GM12865 (cell line): ENCODE results near the gene BIN1.

Source experiments
- DNase-seq: peaks from one replicate; pipeline ENCODE4 v3.0.0; 2010; ENCODE audit warnings: low read depth
- H3K4me3 ChIP-seq: 2 replicates; pipeline ENCODE4 v1.5.1; 2011; ENCODE audit warnings: mild to moderate bottlenecking, low read depth, low read length, control low read depth
- CTCF ChIP-seq: IDR thresholded peaks from 2 replicates; pipeline ENCODE4 v1.5.1; 2011; ENCODE audit warnings: low read length, control low read depth, low read depth, inconsistent platforms; ENCODE audit not compliant: insufficient read depth; ENCODE audit errors: missing control alignments

Gene BIN1

GRCh38 chr2:127020536-127020935, 86.4 kb downstream of the BIN1 start:
- no peak for DNase-seq
- TF ChIP-seq CTCF = no peak

GRCh38 chr2:127017548-127017947, 89.4 kb downstream of the BIN1 start:
- H3K4me3 ChIP-seq = no peak overlapping the region
- TF ChIP-seq CTCF = no peak
- DNase-seq = no peak

More at GRCh38 chr2:127020536-127020935, 86.4 kb downstream of the BIN1 start:
- no peak overlapping the region for H3K4me3 ChIP-seq

- H3K4me3 ChIP-seq = no peak overlapping the region
- TF ChIP-seq CTCF = no peak
- DNase-seq = no peak
These were observed 90.6 kb downstream of the BIN1 start for GRCh38 chr2:127016329-127016728.

DNA sequence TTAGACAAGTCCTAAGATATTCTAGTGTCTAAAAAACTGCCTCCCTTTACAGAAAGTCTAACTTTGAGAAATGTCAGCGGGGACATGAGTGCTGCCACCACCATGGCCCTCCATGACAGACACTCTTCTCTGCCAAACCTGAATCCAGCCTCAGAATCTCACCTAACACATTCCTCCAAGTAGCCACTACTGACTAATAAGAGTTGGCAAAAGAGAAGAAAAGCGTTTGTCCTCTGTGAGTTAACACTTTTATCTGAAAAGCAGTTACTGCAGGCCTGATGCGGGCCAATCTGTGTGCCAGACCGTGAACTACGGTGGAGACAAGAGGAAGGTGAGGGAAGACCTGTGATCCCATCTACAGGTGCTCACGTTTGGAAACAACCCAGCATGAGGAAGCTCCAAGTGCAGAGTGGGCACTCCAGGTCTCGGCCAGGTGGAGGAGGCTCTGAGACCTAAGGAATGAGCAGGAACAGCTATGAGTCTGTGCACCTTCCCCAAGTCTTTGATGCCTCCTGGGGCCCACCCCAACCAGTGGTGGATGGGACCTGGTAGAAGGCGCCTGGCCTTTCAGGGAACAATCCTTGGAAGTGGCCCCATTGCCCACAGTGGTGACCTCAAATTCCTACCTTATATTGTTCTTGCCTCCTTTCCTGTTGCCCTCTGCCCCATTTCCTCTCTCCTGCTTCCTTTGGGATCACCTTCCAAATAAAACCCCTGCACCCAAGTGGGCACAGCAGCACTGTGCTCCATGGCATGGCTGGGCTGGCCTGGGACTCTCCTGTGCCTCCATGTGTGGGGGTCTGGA, 91.6 kb downstream of the BIN1 start:
- DNase-seq = no peak
- H3K4me3 ChIP-seq = no peak overlapping the region
- no peak for TF ChIP-seq CTCF

- no peak for DNase-seq
- no peak for TF ChIP-seq CTCF
- no peak overlapping the region for H3K4me3 ChIP-seq
These were observed 92.3 kb downstream of the BIN1 start for GRCh38 chr2:127014630-127015029.

DNA sequence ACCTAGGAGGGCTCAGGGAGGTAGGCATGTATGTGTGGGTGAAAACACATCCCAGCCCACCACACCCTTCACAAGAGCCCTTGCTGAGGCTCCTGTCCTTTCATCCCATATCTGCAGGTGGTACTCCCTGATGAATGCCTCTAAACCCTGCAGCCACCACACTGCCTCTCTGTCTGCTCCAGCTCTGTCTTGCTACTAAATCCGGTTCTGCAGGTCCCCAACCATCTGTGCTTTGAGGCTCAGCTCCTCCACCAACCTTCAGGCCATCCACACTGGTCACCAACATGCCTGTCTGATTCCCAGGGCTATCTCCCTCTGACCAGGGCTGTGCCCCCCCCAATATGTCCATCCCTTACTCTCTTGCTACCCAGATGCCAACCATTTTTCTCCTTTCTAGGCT, 92.7 kb downstream of the BIN1 start:
- no peak for TF ChIP-seq CTCF
- H3K4me3 ChIP-seq = no peak overlapping the region
- DNase-seq = no peak

DNA sequence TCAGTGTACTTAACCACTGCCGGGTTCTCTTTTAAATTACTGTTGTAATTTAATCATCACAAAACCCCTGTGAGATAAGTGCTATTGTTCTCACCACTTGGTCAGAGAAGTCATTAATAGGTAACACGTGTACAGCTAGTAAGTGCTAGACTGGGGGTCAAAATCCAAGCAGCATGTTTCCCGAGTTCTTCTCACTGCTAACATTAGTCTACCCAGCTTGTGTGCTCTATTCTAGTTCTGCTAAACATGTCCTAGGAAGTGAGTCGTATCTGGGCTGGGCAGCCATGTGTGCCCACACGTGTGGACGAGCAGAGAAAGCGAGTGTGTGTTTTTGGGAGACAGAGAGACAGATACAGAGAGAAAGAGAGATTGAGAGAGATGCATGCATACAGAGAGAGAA, 94.1 kb downstream of the BIN1 start:
- TF ChIP-seq CTCF = no peak
- no peak for DNase-seq
- no peak overlapping the region for H3K4me3 ChIP-seq
